Thyroid gland (tissue), 4 donors: Measurements from ENCODE around the gene SACM1L.

Experiments
- POLR2A ChIP-seq, 2 donors: fragments of 450-650 bp; IDR thresholded peaks; one replicate each; pipeline ENCODE4 v1.6.1; 2017; ENCODE audit warnings: antibody characterized with exemption in 2 of 2, mild to moderate bottlenecking in 2 of 2, moderate library complexity in 1 of 2
- TF ChIP-seq, protein P1 (sequence below), 6 experiments: fragments of 200-600 bp in 3 of 6; fragments of 450-650 bp in 3 of 6; sonication (generic) in 3 of 6; IDR thresholded peaks; one replicate each; pipeline ENCODE4 v1.5.1; 2016 to 2019; ENCODE audit warnings: antibody characterized with exemption in 6 of 6, mild to moderate bottlenecking in 2 of 6, inconsistent platforms in 1 of 6, moderate library complexity in 1 of 6

DNA sequence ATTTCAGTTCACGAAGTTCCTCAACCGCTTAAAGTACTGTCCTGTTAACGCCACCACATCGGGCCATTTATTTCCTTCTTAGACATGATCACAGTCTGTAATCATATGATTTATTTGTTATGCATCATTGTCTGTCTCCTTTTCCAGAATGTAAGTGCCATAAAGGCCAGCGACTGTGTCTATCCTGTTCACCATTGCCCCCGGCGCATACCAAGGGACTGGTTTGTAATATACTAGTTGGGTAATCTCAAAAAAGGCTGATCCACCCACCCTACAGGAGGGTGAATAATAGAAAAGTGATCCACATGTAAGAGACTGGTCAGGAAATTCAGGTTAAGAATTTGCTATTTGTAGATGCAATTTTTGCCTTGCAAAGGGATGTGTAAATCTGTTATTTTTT is 65.3 kb downstream of the SACM1L start:
- TF ChIP-seq, protein P1, sequence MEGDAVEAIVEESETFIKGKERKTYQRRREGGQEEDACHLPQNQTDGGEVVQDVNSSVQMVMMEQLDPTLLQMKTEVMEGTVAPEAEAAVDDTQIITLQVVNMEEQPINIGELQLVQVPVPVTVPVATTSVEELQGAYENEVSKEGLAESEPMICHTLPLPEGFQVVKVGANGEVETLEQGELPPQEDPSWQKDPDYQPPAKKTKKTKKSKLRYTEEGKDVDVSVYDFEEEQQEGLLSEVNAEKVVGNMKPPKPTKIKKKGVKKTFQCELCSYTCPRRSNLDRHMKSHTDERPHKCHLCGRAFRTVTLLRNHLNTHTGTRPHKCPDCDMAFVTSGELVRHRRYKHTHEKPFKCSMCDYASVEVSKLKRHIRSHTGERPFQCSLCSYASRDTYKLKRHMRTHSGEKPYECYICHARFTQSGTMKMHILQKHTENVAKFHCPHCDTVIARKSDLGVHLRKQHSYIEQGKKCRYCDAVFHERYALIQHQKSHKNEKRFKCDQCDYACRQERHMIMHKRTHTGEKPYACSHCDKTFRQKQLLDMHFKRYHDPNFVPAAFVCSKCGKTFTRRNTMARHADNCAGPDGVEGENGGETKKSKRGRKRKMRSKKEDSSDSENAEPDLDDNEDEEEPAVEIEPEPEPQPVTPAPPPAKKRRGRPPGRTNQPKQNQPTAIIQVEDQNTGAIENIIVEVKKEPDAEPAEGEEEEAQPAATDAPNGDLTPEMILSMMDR (IDR thresholded peaks at IDR 0.05): no peak
- no peak for TF ChIP-seq POLR2A (IDR thresholded peaks at IDR 0.05)
